Cardiac septum (tissue), 1 donor: ENCODE results near the gene GIPR. TPM values are rescaled to one million over a fixed set of nuclear protein-coding genes. Genes with fewer than 3 reads are reported as not detected.
"Not testable (repeated sequence)": the region's sequence is repeated elsewhere in the genome, so short reads cannot be mapped to it uniquely, and the experiment has no call there.

Source experiments
- DNase-seq: peaks from one replicate; pipeline ENCODE4 v3.0.0-alpha.2; 2020; ENCODE audit warnings: low spot score
- intact Hi-C: fragments of 100-400 bp; cut with DNase I; formaldehyde crosslinking; loops from one replicate; pipeline ENCODE4 v1.14.0; 2022
- long read RNA-seq: library from polyadenylated mRNA; unstranded; transcript quantifications from one replicate; pipeline ENCODE4 v2.0.0, GENCODE V29; 2021
- total RNA-seq: library from RNA; stranded (reverse); fragmentation: NEBNext Ultra II Directional; extraction: Animal tissue kit (Norgen Biotek cat#: 25700); gene quantifications from one replicate; pipeline ENCODE4 v1.2.1, GENCODE V29; 2021
- donor health status: DM: no; HTN: no; CAD: no.

The GIPR gene
- total RNA-seq: 6.9 TPM
- long read RNA-seq, partial matches to known transcripts: 1 of 5 reads
- long read RNA-seq, other reads (novel, unspliced or antisense): 4 of 5 reads

- intact Hi-C loops: no loop called here
- no peak for DNase-seq
Observed at GRCh38 chr19:45667620-45668341, at the start of gene GIPR. Gene GIPR (plus strand): TSS chr19:45668221. CDS start chr19:45669521, 1,300 bp downstream.

GRCh38 chr19:45621389-45621788, 46.6 kb upstream of the GIPR start:
- intact Hi-C loops: no loop called here
- no peak for DNase-seq

- intact Hi-C loops: no loop called here
- no peak for DNase-seq
Observed at GRCh38 chr19:45621976-45622503, 46.0 kb upstream of the GIPR start.

- DNase-seq: no peak
- intact Hi-C loops: no loop called here
Observed at GRCh38 chr19:45623984-45624383, 44.0 kb upstream of the GIPR start.

GRCh38 chr19:45628219-45628618, 39.8 kb upstream of the GIPR start:
- intact Hi-C loops, DNase-seq: not testable (repeated sequence)

- intact Hi-C loops: no loop called here
- no peak for DNase-seq
Observed at GRCh38 chr19:45629704-45630103, 38.3 kb upstream of the GIPR start.

GRCh38 chr19:45630463-45630862, 37.6 kb upstream of the GIPR start:
- DNase-seq: no peak
- intact Hi-C loops: no loop called here

- DNase-seq: peak; percentile 87
- intact Hi-C loops: no loop called here
Observed at GRCh38 chr19:45632468-45633196, 35.4 kb upstream of the GIPR start.

GRCh38 chr19:45636275-45636674, 31.7 kb upstream of the GIPR start:
- no peak for DNase-seq
- intact Hi-C loops: no loop called here

GRCh38 chr19:45636902-45637301, 31.1 kb upstream of the GIPR start:
- intact Hi-C loops: no loop called here
- DNase-seq: no peak

GRCh38 chr19:45637890-45638667, 29.9 kb upstream of the GIPR start:
- intact Hi-C loops: no loop called here
- no peak for DNase-seq

- peak; percentile 80 for DNase-seq
- intact Hi-C loops: no loop called here
Observed at GRCh38 chr19:45638930-45639729, 28.9 kb upstream of the GIPR start, which contains the start of gene EML2. Gene EML2 (minus strand): TSS chr19:45639397. CDS start chr19:45639376, 21 bp downstream.

GRCh38 chr19:45640849-45641273, 27.2 kb upstream of the GIPR start:
- DNase-seq: no peak
- intact Hi-C loops: loop anchor here (5.0 to 10.0 kb wide), 3 partner anchors 56 to 216 kb away; partner anchors contain the start of genes ERCC1 and OPA3

- intact Hi-C loops: loop anchor here (2.0 to 10.0 kb wide), 4 partner anchors 35 to 217 kb away; partner anchors contain the start of genes ERCC1 and OPA3
- peak; percentile 88 for DNase-seq
Observed at GRCh38 chr19:45641274-45642105, 26.5 kb upstream of the GIPR start.

GRCh38 chr19:45643024-45643926, 24.7 kb upstream of the GIPR start:
- intact Hi-C loops: loop anchor here (1.0 to 10.0 kb wide), 5 partner anchors 36 to 218 kb away; partner anchors contain the start of genes ERCC1 and OPA3
- peak; percentile 94 for DNase-seq

- no peak for DNase-seq
- intact Hi-C loops: loop anchor here (1.0 to 10.0 kb wide), 5 partner anchors 37 to 219 kb away; partner anchors contain the start of genes ERCC1 and OPA3
Observed at GRCh38 chr19:45643927-45644771, 23.9 kb upstream of the GIPR start.
